Tibial artery (tissue), 4 donors: Measurements from ENCODE around the gene SLC25A21.

ENCODE experiments used
- DNase-seq, 2 donors: peaks; one replicate each; pipeline ENCODE4 v3.0.0-alpha.2; 2019
- H3K27ac ChIP-seq, 2 donors: fragments of 200-600 bp; sonication (generic) in 1 of 2; 1 replicate in 1 of 2; 2 replicates in 1 of 2; pipeline ENCODE4 v1.5.1; 2018 to 2019; ENCODE audit warnings: mild to moderate bottlenecking in 1 of 2
- H3K27me3 ChIP-seq, 2 donors: fragments of 200-600 bp; sonication (generic) in 1 of 2; one replicate each; pipeline versions ENCODE4 v1.5.1 to v1.6.0; 2016 to 2019
- H3K36me3 ChIP-seq, 3 donors: fragments of 200-600 bp; sonication (generic) in 2 of 3; one replicate each; pipeline ENCODE4 v1.5.1; 2016 to 2019; ENCODE audit warnings: mild to moderate bottlenecking in 2 of 3
- H3K4me1 ChIP-seq, 4 donors: fragments of 200-600 bp; sonication (generic) in 2 of 4; 1 replicate in 3 of 4; 2 replicates in 1 of 4; pipeline ENCODE4 v1.5.1; 2016 to 2019
- H3K4me3 ChIP-seq, 2 donors: fragments of 200-600 bp; sonication (generic) in 1 of 2; 1 replicate in 1 of 2; 2 replicates in 1 of 2; pipeline ENCODE4 v1.5.1; 2018 to 2019; ENCODE audit warnings: mild to moderate bottlenecking in 2 of 2
- H3K9me3 ChIP-seq, 3 donors: fragments of 200-600 bp; sonication (generic) in 1 of 3; one replicate each; pipeline ENCODE4 v1.5.1; 2016 to 2019
- intact Hi-C: fragments of 100-400 bp; cut with DNase I; formaldehyde crosslinking; loops from one replicate; pipeline ENCODE4 v1.15.0; 2023; ENCODE audit warnings: low total_unique reads
- TF ChIP-seq, protein P1 (sequence below), 2 experiments: fragments of 200-600 bp in 1 of 2; fragments of 450-650 bp in 1 of 2; IDR thresholded peaks; one replicate each; pipeline ENCODE4 v1.5.1; 2017 to 2019; ENCODE audit warnings: antibody characterized with exemption in 2 of 2, mild to moderate bottlenecking in 1 of 2, moderate library complexity in 1 of 2

Gene SLC25A21

DNA sequence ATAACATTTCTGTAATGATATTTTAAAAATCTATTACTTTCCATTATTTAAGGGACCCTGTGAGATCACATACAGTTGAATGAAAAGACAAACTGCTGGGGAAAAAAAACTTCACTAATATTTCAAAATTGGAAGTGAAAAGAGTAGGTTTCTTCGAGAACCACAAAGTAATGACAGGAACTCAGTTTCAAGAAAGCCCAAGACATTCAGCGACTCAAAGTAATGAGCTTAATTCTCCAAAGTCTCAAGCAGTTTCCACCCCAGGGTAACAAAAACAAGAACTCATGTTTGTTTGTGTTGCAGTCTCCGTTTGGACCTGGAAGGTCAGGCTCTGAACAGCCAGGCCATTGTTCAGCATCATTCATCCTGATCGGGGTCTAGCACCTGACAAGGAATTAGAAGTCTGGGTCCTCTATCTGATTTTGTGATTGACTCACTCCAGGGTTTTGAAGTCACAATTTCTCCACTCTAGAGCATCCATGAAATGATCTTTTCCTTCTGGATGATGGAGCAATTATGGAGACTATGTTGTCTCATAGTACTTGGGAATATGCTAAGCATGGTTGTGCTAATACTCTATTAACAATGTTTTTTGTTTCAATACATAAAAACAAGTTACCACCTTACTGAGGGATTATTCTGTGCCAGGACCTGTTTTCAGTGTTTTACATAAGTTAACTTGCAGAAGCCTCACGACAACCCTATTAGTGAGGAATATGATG lies 126.9 kb downstream of the SLC25A21 start:
- DNase-seq: no peak
- no peaks in the 10 kb centered on the region for H3K9me3 ChIP-seq
- TF ChIP-seq, protein P1, sequence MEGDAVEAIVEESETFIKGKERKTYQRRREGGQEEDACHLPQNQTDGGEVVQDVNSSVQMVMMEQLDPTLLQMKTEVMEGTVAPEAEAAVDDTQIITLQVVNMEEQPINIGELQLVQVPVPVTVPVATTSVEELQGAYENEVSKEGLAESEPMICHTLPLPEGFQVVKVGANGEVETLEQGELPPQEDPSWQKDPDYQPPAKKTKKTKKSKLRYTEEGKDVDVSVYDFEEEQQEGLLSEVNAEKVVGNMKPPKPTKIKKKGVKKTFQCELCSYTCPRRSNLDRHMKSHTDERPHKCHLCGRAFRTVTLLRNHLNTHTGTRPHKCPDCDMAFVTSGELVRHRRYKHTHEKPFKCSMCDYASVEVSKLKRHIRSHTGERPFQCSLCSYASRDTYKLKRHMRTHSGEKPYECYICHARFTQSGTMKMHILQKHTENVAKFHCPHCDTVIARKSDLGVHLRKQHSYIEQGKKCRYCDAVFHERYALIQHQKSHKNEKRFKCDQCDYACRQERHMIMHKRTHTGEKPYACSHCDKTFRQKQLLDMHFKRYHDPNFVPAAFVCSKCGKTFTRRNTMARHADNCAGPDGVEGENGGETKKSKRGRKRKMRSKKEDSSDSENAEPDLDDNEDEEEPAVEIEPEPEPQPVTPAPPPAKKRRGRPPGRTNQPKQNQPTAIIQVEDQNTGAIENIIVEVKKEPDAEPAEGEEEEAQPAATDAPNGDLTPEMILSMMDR (IDR thresholded peaks at IDR 0.05): no peak
- peaks cover 0 to 28% (median 7%) of the 10 kb centered on the region in 4 donors for H3K4me1 ChIP-seq
- intact Hi-C loops: no loop called here
- H3K4me3 ChIP-seq: no peak overlapping the region
- no peaks in the 10 kb centered on the region for H3K27me3 ChIP-seq
- H3K27ac ChIP-seq: no peak overlapping the region
- no peaks in the 10 kb centered on the region for H3K36me3 ChIP-seq

DNA sequence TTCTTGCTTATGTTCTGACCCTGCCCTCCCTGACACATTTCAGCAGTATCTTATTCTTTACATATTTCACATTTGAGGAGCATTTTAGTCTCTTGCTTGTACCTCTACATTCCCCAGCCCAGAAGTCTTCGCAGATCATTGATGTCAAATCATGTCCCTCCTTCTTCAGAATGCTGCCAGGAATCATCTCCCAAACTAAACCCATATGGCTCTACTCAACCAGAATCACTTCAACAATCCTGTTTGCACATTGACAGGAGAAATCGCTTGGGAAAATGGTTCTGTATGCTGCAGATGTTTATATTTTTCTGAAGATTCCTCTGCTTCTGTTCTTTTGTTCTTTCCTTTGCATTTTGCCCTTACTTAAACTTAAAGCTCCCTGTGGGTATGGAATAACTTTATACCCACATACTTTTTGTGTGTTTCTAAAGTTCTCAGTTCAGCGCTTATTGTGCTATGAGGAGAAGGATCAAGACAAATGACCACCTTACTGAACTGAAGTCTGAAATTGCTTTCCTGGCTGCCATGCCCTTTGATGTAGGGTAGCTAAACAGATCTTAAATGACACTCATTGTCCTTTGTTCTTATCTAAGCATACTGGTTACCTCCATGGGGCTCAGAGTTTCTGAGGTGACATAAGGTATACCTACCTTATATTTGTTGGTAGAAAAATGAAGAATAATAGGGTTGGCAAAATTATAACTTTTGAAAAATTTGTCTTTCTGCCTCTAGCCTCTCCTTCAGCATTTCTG lies 134.6 kb downstream of the SLC25A21 start:
- H3K9me3 ChIP-seq: no peaks in the 10 kb centered on the region
- no peaks in the 10 kb centered on the region for H3K36me3 ChIP-seq
- no peaks in the 10 kb centered on the region for H3K27me3 ChIP-seq
- TF ChIP-seq, protein P1 (IDR thresholded peaks at IDR 0.05): no peak
- H3K4me1 ChIP-seq: peaks cover 0 to 33% (median 24%) of the 10 kb centered on the region in 4 donors
- no peak overlapping the region for H3K27ac ChIP-seq
- intact Hi-C loops: no loop called here
- no peak for DNase-seq
- no peak overlapping the region for H3K4me3 ChIP-seq

DNA sequence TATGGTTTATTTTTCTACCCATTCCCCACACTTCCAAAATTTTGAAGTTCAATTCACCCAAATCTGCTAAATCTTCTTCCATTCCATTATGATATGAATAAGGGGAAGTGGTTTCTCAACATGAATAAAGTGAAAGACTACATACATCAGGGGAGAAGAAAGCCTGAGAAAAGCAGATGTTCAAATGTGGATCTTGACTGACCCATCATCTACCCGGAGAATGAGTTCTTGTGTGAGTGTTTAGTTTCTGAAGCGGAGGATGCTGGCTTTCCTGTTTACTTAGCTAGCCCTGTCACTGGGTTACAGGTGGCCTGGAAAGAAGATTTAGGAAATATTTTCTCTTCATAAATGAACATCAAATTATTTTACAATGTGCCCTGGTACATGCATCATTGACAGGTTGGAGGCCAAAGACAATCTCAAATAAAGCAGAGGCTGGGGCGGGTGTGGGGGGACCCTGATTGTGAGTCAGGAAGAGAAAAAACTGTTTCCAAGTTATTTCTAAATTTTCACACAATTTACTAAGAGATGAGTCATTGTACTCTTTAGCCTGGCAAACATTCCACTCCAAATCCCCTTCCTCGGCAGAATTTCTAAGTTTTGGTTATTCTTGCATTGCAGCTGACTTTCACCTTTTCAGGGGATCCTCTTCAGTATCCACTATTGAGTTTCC lies 135.6 kb downstream of the SLC25A21 start:
- DNase-seq: no peak
- TF ChIP-seq, protein P1 (IDR thresholded peaks at IDR 0.05): no peak
- peak overlapping the region; percentile 12 to 65 for H3K27ac ChIP-seq
- H3K9me3 ChIP-seq: no peaks in the 10 kb centered on the region
- no peaks in the 10 kb centered on the region for H3K36me3 ChIP-seq
- H3K4me3 ChIP-seq: no peak overlapping the region
- intact Hi-C loops: no loop called here
- peaks cover 0 to 33% (median 24%) of the 10 kb centered on the region in 4 donors for H3K4me1 ChIP-seq
- no peaks in the 10 kb centered on the region for H3K27me3 ChIP-seq

DNA sequence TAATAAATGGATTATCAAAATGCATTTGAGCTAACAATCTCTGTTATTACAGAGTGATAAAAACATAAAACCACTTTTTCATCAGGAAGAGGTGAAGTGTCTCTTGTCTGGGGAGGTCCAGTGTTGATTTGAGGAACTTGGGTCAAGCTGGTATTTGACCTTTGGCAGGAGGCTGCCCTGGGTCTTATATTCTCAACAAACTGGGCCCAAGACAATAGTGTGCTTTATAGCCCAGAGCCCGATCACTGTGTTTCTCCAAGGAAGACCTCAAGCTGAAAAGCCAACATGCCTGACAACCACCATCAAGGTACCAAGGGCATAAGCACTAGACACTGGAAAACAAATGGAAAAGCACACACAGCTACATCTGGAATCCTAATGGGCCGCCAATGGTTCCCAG lies 137.0 kb downstream of the SLC25A21 start:
- Histone ChIP-seq H3K36me3 (no peaks in the 10 kb centered on the region), H3K4me3 (peak overlapping the region in 1 of 2 donors; percentile 17)

More for the DNA sequence above, 137.0 kb downstream of the SLC25A21 start:
- intact Hi-C loops: no loop called here
- H3K27ac ChIP-seq: peak overlapping the region; percentile 65 to 71
- H3K9me3 ChIP-seq: no peaks in the 10 kb centered on the region
- TF ChIP-seq, protein P1 (IDR thresholded peaks at IDR 0.05): no peak
- DNase-seq: no peak
- H3K4me1 ChIP-seq: peaks cover 0 to 30% (median 24%) of the 10 kb centered on the region in 4 donors
- H3K27me3 ChIP-seq: no peaks in the 10 kb centered on the region
